Endothelial cell of umbilical vein (primary cell): Measurements from ENCODE around the gene FERMT2. TPM values are rescaled to one million over a fixed set of nuclear protein-coding genes. Genes with fewer than 3 reads are reported as not detected.

Experiments used
- BruUV-seq: library from RNA; stranded (reverse); fragments of 400-500 nt; replicated peaks from 2 replicates; lab custom pipeline; 2021; lab: Mats Ljungman, UMichigan
- CTCF ChIA-PET: fragments of 300-600, 350-600 bp; sonication (Branson Sonifier 250); formaldehyde crosslinking; loops from one replicate; lab custom pipeline; 2021; ENCODE audit warnings: antibody characterized with exemption, inconsistent platforms; lab: Charles Lee
- POLR2A ChIA-PET: fragments of 300-600, 350-600 bp; sonication (Branson Sonifier 250); formaldehyde crosslinking; loops from one replicate; lab custom pipeline; 2021; ENCODE audit warnings: antibody characterized with exemption, inconsistent platforms; lab: Charles Lee
- DNase-seq: peaks from one replicate; pipeline ENCODE4 v3.0.0-alpha.2; 2011; ENCODE audit warnings: low read depth, low spot score
- FAIRE-seq: peaks from 2 replicates; lab custom pipeline; 2011; peaks lifted over from hg19 to GRCh38; lab: Jason Lieb, UNC
- H2AFZ ChIP-seq: 2 replicates; pipeline ENCODE4 v1.6.0; 2012; ENCODE audit warnings: low read depth, low read length, control low read depth, inconsistent platforms
- H3K27ac ChIP-seq: 2 replicates; pipeline ENCODE4 v1.5.1; 2011; ENCODE audit warnings: low read depth, mild to moderate bottlenecking, control low read depth, low read length, moderate library complexity; ENCODE audit not compliant: insufficient read depth
- H3K27me3 ChIP-seq, 2 experiments: 2 replicates each; pipeline versions ENCODE4 v1.6.0 to v1.6.1; 2011; ENCODE audit warnings: low read length in 2 of 2, mixed read lengths in 1 of 2; ENCODE audit not compliant: control insufficient read depth in 2 of 2, insufficient read depth in 2 of 2
- H3K36me3 ChIP-seq, 2 experiments: 2 replicates in 1 of 2; 3 replicates in 1 of 2; pipeline ENCODE4 v1.5.1; 2011; ENCODE audit warnings: low read length in 2 of 2, mild to moderate bottlenecking in 1 of 2, moderate library complexity in 1 of 2; ENCODE audit not compliant: control insufficient read depth in 2 of 2, insufficient read depth in 2 of 2; ENCODE audit errors: extremely low read depth in 1 of 2
- H3K4me1 ChIP-seq: 3 replicates; pipeline ENCODE4 v1.5.1; 2011; ENCODE audit warnings: mild to moderate bottlenecking, low read length; ENCODE audit not compliant: control insufficient read depth, insufficient read depth; ENCODE audit errors: extremely low read depth
- H3K4me2 ChIP-seq: 2 replicates; pipeline ENCODE4 v1.6.1; 2011; ENCODE audit warnings: low read length, control low read depth, mixed read lengths; ENCODE audit not compliant: insufficient read depth
- H3K4me3 ChIP-seq, 3 experiments: fragments of 200-600 bp in 1 of 3; sonication (generic), shearing (Covaris generic) in 1 of 3; replicated peaks in 1 of 3; 2 replicates each; pipeline ENCODE4 v1.5.1; 2011 to 2016; ENCODE audit warnings: control low read depth in 3 of 3, low read length in 3 of 3, mild to moderate bottlenecking in 2 of 3, inconsistent platforms in 1 of 3, low read depth in 1 of 3, moderate library complexity in 1 of 3; ENCODE audit not compliant: insufficient read depth in 1 of 3
- H3K79me2 ChIP-seq: 2 replicates; pipeline ENCODE4 v1.6.0; 2012; ENCODE audit warnings: low read length, inconsistent platforms; ENCODE audit not compliant: control insufficient read depth, insufficient read depth
- H3K9ac ChIP-seq: replicated peaks from 2 replicates; pipeline ENCODE3; 2011; ENCODE audit warnings: low read length, control low read depth; ENCODE audit not compliant: insufficient read depth; ENCODE audit errors: extremely low read depth
- H3K9me1 ChIP-seq: replicated peaks from 3 replicates; pipeline ENCODE4 v1.6.0; 2011; ENCODE audit warnings: mild to moderate bottlenecking, low read length; ENCODE audit not compliant: control insufficient read depth, insufficient read depth; ENCODE audit errors: extremely low read depth
- H3K9me3 ChIP-seq: replicated peaks from 2 replicates; pipeline ENCODE4 v1.5.1; 2012; ENCODE audit warnings: low read length, inconsistent platforms; ENCODE audit not compliant: control insufficient read depth, insufficient read depth
- H4K20me1 ChIP-seq: replicated peaks from 2 replicates; pipeline ENCODE3; 2011; ENCODE audit warnings: mild to moderate bottlenecking, low read length; ENCODE audit not compliant: control insufficient read depth, insufficient read depth; ENCODE audit errors: extremely low read depth
- EZH2 ChIP-seq: IDR thresholded peaks from 2 replicates; pipeline ENCODE4 v1.6.1; 2012; ENCODE audit warnings: borderline replicate concordance, low read depth, mild to moderate bottlenecking, moderate library complexity, low read length, inconsistent platforms; ENCODE audit not compliant: severe bottlenecking
- FOS ChIP-seq: IDR thresholded peaks from 2 replicates; pipeline ENCODE4 v1.6.1; 2011; ENCODE audit warnings: mild to moderate bottlenecking, low read length, moderate library complexity, borderline replicate concordance; ENCODE audit not compliant: insufficient read depth
- GATA2 ChIP-seq: IDR thresholded peaks from 2 replicates; pipeline ENCODE4 v1.7.0; 2011; ENCODE audit warnings: low read depth, mild to moderate bottlenecking, moderate library complexity, mixed read lengths, low read length; ENCODE audit not compliant: insufficient read length, insufficient read depth
- JUN ChIP-seq: IDR thresholded peaks from 2 replicates; pipeline ENCODE4 v1.6.1; 2011; ENCODE audit warnings: borderline replicate concordance, low read depth; ENCODE audit not compliant: insufficient read length, insufficient read depth
- MYC ChIP-seq: IDR thresholded peaks from one replicate; pipeline ENCODE4 v1.6.1; 2011; ENCODE audit warnings: mild to moderate bottlenecking, low read depth, low read length
- POLR2A ChIP-seq: IDR thresholded peaks from 2 replicates; pipeline ENCODE4 v1.6.1; 2012; ENCODE audit warnings: low read depth, mild to moderate bottlenecking, control low read depth, low read length
- POLR2AphosphoS5 ChIP-seq: IDR thresholded peaks from 2 replicates; pipeline ENCODE4 v1.6.1; 2012; ENCODE audit warnings: low read depth, mild to moderate bottlenecking, control low read depth, low read length, moderate library complexity; ENCODE audit not compliant: insufficient read depth
- dilution Hi-C: fragments of 300-500 bp; cut with MboI; formaldehyde crosslinking; loops from one replicate; pipeline ENCODE4 v1.15.0; 2019; ENCODE audit warnings: low sequenced_read_pairs; ENCODE audit not compliant: extremely low pct_ligation_motif_present
- intact Hi-C: fragments of 100-400 bp; cut with micrococcal nuclease; formaldehyde crosslinking; loops from one replicate; pipeline ENCODE4 v1.10.0; 2022
- polyA plus RNA-seq, 4 experiments: library from polyadenylated mRNA; depleted of rRNA in 3 of 4; stranded (reverse) in 3 of 4; unstranded in 1 of 4; fragments of >200 nt; gene quantifications; 2 replicates each; pipeline versions ENCODE4 v1.2.1 to v1.2.3, GENCODE V29; 2011 to 2012; ENCODE audit warnings: missing spikeins in 1 of 4
- total RNA-seq: library from RNA; stranded (reverse); gene quantifications from 2 replicates; pipeline ENCODE4 v1.2.3, GENCODE V29; 2021
- TF ChIP-seq, protein P1 (sequence below), 2 donors: IDR thresholded peaks; 1 replicate in 1 of 2; 2 replicates in 1 of 2; pipeline ENCODE4 v1.5.1; 2011; ENCODE audit warnings: low read length in 2 of 2, mild to moderate bottlenecking in 2 of 2, moderate library complexity in 2 of 2, control low read depth in 1 of 2, inconsistent platforms in 1 of 2, low read depth in 1 of 2; ENCODE audit not compliant: insufficient read depth in 1 of 2; ENCODE audit errors: extremely low read depth in 1 of 2
- TF ChIP-seq, protein P2 (sequence below): IDR thresholded peaks from 2 replicates; pipeline ENCODE4 v1.6.1; 2011; ENCODE audit not compliant: insufficient read depth, insufficient read length

The FERMT2 gene
- total and polyA plus RNA-seq, 2 donors (not counting 3 experiments of a cell fraction or from before 2014, with no cell fraction given): 58.7 to 108 TPM

DNA sequence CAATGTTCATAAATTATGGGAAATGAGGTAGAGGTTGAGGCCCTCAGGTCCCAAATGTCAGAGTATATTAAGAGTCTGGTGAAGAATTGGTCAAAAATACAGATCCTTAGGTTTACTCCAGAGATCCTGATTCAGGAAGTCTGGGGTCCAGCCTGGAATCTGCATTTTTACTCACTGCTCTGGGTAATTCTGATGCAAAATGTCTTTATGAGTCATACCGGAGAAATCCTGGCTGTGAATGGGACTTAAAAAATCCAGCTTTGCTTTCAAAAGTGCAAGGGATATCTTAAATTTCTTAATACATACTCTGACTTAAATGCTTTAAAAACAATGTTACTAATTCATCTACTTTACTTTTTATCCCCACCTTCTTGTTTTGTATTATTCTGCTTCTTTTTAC, 74.5 kb downstream of the FERMT2 start:
- H2AFZ ChIP-seq: no peak overlapping the region
- no peak overlapping the region for H3K4me2 ChIP-seq
- dilution Hi-C loops (no loop called here), intact Hi-C loops (no loop called here)
- H3K27ac ChIP-seq: no peak overlapping the region
- H3K27me3 ChIP-seq: no peaks in the 10 kb centered on the region
- POLR2A ChIA-PET: no interaction called here
- no peaks in the 10 kb centered on the region for H4K20me1 ChIP-seq
- H3K9me1 ChIP-seq: no peaks in the 10 kb centered on the region
- H3K4me1 ChIP-seq: no peaks in the 10 kb centered on the region
- no peak for DNase-seq
- no peak overlapping the region for H3K9ac ChIP-seq
- no peaks in the 10 kb centered on the region for H3K9me3 ChIP-seq
- H3K79me2 ChIP-seq: no peaks in the 10 kb centered on the region
- peaks cover 20 to 27% of the 10 kb centered on the region in 2 experiments for H3K36me3 ChIP-seq
- no peak for FAIRE-seq
- no peak overlapping the region for H3K4me3 ChIP-seq
- CTCF ChIA-PET: no interaction called here
- no peak for TF ChIP-seq EZH2
- TF ChIP-seq, protein P1, sequence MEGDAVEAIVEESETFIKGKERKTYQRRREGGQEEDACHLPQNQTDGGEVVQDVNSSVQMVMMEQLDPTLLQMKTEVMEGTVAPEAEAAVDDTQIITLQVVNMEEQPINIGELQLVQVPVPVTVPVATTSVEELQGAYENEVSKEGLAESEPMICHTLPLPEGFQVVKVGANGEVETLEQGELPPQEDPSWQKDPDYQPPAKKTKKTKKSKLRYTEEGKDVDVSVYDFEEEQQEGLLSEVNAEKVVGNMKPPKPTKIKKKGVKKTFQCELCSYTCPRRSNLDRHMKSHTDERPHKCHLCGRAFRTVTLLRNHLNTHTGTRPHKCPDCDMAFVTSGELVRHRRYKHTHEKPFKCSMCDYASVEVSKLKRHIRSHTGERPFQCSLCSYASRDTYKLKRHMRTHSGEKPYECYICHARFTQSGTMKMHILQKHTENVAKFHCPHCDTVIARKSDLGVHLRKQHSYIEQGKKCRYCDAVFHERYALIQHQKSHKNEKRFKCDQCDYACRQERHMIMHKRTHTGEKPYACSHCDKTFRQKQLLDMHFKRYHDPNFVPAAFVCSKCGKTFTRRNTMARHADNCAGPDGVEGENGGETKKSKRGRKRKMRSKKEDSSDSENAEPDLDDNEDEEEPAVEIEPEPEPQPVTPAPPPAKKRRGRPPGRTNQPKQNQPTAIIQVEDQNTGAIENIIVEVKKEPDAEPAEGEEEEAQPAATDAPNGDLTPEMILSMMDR (IDR thresholded peaks at IDR 0.05; ENCODE audit: extremely low read depth in 1 of 2, insufficient read depth in 1 of 2, low read depth in 1 of 2, low read length in 2 of 2): no peak
- TF ChIP-seq POLR2AphosphoS5: no peak
- TF ChIP-seq MYC: no peak
- no peak for TF ChIP-seq GATA2
- no peak for TF ChIP-seq POLR2A
- no peak for TF ChIP-seq JUN
- TF ChIP-seq FOS: no peak
- TF ChIP-seq, protein P2, sequence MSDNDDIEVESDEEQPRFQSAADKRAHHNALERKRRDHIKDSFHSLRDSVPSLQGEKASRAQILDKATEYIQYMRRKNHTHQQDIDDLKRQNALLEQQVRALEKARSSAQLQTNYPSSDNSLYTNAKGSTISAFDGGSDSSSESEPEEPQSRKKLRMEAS: no peak
- BruUV-seq: no TSS peak
